ENCODE measurements around the gene STAP2. TPM values are rescaled to one million over a fixed set of nuclear protein-coding genes. Genes with fewer than 3 reads are reported as not detected.

STAP2 gene
- total RNA-seq, 1 donor from 2014 or later = 35.6 TPM

Other genes starting within 250 kb of the STAP2 start
- gene MAP2K2, start 214.7 kb downstream of the STAP2 start, total RNA-seq = 149 and 154 TPM in 2 replicates
- 2.4 and 2.9 TPM in 2 replicates for gene CREB3L3, start 185.2 kb downstream of the STAP2 start, total RNA-seq
- 33.2 and 35.1 TPM in 2 replicates for gene SIRT6, start 156.3 kb downstream of the STAP2 start, total RNA-seq
- gene ANKRD24, start 156.1 kb downstream of the STAP2 start, total RNA-seq = 0.89 and 1.6 TPM in 2 replicates
- gene EBI3, start 109.3 kb downstream of the STAP2 start, total RNA-seq = not detected in 2 replicates
- gene YJU2, start 91.7 kb downstream of the STAP2 start, total RNA-seq = 22.4 and 23.9 TPM in 2 replicates
- 0.74 and 0.82 TPM in 2 replicates for gene SHD, start 59.6 kb downstream of the STAP2 start, total RNA-seq
- gene TMIGD2, start 36.4 kb downstream of the STAP2 start, total RNA-seq = not detected in 2 replicates
- gene FSD1, start 34.2 kb downstream of the STAP2 start, total RNA-seq = 22.2 and 25.1 TPM in 2 replicates
- 62.2 and 64.2 TPM in 2 replicates for gene MPND, start 4.7 kb upstream of the STAP2 start, total RNA-seq
- gene SH3GL1, start 61.7 kb upstream of the STAP2 start, total RNA-seq = 55.6 and 61.6 TPM in 2 replicates
- gene CHAF1A, start 63.8 kb upstream of the STAP2 start, total RNA-seq = 41.8 and 48.2 TPM in 2 replicates
- gene UBXN6, start 119.0 kb upstream of the STAP2 start, total RNA-seq = 57.2 and 61.8 TPM in 2 replicates
- gene HDGFL2, start 133.5 kb upstream of the STAP2 start, total RNA-seq = 92.6 and 94.2 TPM in 2 replicates
- 0.93 and 1.3 TPM in 2 replicates for gene PLIN4, start 179.7 kb upstream of the STAP2 start, total RNA-seq
- 5.7 and 8.1 TPM in 2 replicates for gene PLIN5, start 196.4 kb upstream of the STAP2 start, total RNA-seq
- 0.34 and 0.51 TPM in 2 replicates for gene LRG1, start 201.2 kb upstream of the STAP2 start, total RNA-seq
- 26.6 and 28.3 TPM in 2 replicates for gene SEMA6B, start 220.9 kb upstream of the STAP2 start, total RNA-seq